NCI-H446 (cell line): ENCODE results near the gene KDM8.

Source experiments
- DNase-seq, 2 experiments: peaks; one replicate each; lab custom pipeline; 2025; lab: John Stamatoyannopoulos, UW

The KDM8 gene

GRCh38 chr16:27269300-27270150 lies 66.2 kb downstream of the KDM8 start:
- DNase-seq: no peak

- DNase-seq: no peak
Observed at GRCh38 chr16:27270349-27270748, 67.0 kb downstream of the KDM8 start.
